ENCODE data around the gene PRR23E. TPM values are rescaled to one million over a fixed set of nuclear protein-coding genes. Genes with fewer than 3 reads are reported as not detected.

The PRR23E gene
- polyA plus RNA-seq, 1 of the 3 experiments (the other 2 are of a cell fraction) = not detected

DNA sequence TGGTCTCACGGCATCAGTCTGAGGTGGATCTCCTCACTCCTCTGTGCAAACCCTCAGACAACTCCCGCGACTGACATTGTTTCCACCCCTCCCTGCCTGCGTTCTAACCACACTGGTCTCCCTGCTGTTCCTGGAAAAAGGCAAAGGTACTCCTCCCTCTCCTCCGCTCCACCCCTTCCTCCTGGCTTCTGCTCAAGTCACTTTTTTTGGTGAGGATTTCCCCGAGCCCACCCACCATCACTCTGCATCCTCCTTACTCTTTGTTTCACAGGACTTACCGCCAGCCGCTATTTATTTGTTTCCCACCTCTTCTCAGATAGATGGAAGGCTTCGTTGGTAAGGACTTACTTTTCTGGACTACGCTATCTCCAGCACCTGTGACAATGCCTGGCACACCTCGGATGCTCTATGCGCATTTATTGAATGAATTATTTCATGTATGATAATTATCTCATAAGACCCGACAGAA is 25.6 kb downstream of the PRR23E start:
- H2AFZ ChIP-seq (ENCODE audit: low read depth) = no peak overlapping the region
- WGBS (ENCODE audit: low lambda C conversion rate) = 88% methylated on average over 13 of the region's 13 CpGs
- no peak overlapping the region for H3K4me2 ChIP-seq
- no peaks in the 10 kb centered on the region for H3K27me3 ChIP-seq (ENCODE audit: insufficient read depth)
- H3K4me3 ChIP-seq (ENCODE audit: low read depth in 2 of 2, low read length in 1 of 2) = no peak overlapping the region
- no peaks in the 10 kb centered on the region for H3K9me2 ChIP-seq
- no peaks in the 10 kb centered on the region for H4K20me1 ChIP-seq (ENCODE audit: insufficient read depth)
- no peaks in the 10 kb centered on the region for H3K36me3 ChIP-seq (replicated peaks in 1 of 2; ENCODE audit: control insufficient read depth in 1 of 2, insufficient read depth in 2 of 2, low read length in 1 of 2)
- no peak for TF ChIP-seq FOXJ3 (CRISPR knock-in tag; IDR thresholded peaks at IDR 0.05)
- no peak for TF ChIP-seq GATA2 (CRISPR knock-in tag; IDR thresholded peaks at IDR 0.05)
- H3K9ac ChIP-seq = no peak overlapping the region
- H3K9me3 ChIP-seq = no peaks in the 10 kb centered on the region
- no peak for DNase-seq
- ChIA-PET POLR2A (no interaction called here), CTCF (no interaction called here)
- H3K79me2 ChIP-seq (ENCODE audit: insufficient read depth) = no peaks in the 10 kb centered on the region
- H3K27ac ChIP-seq (ENCODE audit: low read depth in 2 of 2, low read length in 1 of 2) = peak overlapping the region in 1 of 2 experiments; percentile 64; a peak in 2 of 4 replicates
- H3K4me1 ChIP-seq (ENCODE audit: control insufficient read depth in 1 of 2, insufficient read depth in 2 of 2, low read depth in 1 of 2, low read length in 1 of 2) = peaks cover 17 to 23% of the 10 kb centered on the region in 2 experiments; a peak in 2 of 4 replicates
- H3F3A ChIP-seq (replicated peaks; ENCODE audit: insufficient read depth) = peaks cover 19% of the 10 kb centered on the region

DNA sequence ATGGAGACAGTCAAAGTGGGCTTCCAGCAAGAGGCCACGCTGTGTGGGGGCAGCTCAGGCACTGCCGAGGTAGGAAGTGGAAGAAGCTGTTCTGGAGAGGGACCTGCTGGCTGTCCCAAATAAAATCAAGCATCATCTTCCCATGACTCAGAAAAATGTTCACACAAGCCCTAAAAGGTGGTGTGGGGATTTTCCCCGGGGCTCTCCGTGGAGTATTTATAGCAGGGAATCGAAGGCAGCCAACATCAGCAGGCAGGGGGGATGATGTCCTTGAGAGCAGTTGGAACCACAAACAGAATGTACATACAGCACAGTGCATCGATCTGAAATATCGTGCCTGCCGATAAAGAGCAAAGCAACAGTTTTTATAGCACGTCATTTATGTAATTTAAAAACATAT is 27.6 kb downstream of the PRR23E start:
- Histone ChIP-seq H3K4me3 (ENCODE audit: low read depth in 2 of 2, low read length in 1 of 2) (no peak overlapping the region), H3K27me3 (ENCODE audit: insufficient read depth) (no peaks in the 10 kb centered on the region), H3K9me3 (0 out of 2 replicates have a peak, but pooled peaks cover under 1% of the 10 kb centered on the region), H3K27ac (ENCODE audit: low read depth in 2 of 2, low read length in 1 of 2) (no peak overlapping the region), H3K9me2 (no peaks in the 10 kb centered on the region), H3K9ac (no peak overlapping the region), H3K4me1 (ENCODE audit: control insufficient read depth in 1 of 2, insufficient read depth in 2 of 2, low read depth in 1 of 2, low read length in 1 of 2) (peaks cover 17 to 23% of the 10 kb centered on the region in 2 experiments; a peak in 2 of 4 replicates), H3K79me2 (ENCODE audit: insufficient read depth) (no peaks in the 10 kb centered on the region), H3K4me2 (no peak overlapping the region), H4K20me1 (ENCODE audit: insufficient read depth) (no peaks in the 10 kb centered on the region), H2AFZ (ENCODE audit: low read depth) (peak overlapping the region; percentile 37; the same call in 1 of the 2 replicates), H3F3A (replicated peaks; ENCODE audit: insufficient read depth) (peaks cover 11% of the 10 kb centered on the region), H3K36me3 (replicated peaks in 1 of 2; ENCODE audit: control insufficient read depth in 1 of 2, insufficient read depth in 2 of 2, low read length in 1 of 2) (no peaks in the 10 kb centered on the region)
- no peak for TF ChIP-seq NFIC (IDR thresholded peaks at IDR 0.05; ENCODE audit: borderline replicate concordance)
- TF ChIP-seq MEF2A (IDR thresholded peaks at IDR 0.05; ENCODE audit: borderline replicate concordance, low read depth) = no peak
- TF ChIP-seq MXI1 (IDR thresholded peaks at IDR 0.05; ENCODE audit: low read depth, low read length) = no peak
- no peak for TF ChIP-seq TAF1 (IDR thresholded peaks at IDR 0.05; ENCODE audit: borderline replicate concordance, low read depth, low read length)
- TF ChIP-seq, protein P1, sequence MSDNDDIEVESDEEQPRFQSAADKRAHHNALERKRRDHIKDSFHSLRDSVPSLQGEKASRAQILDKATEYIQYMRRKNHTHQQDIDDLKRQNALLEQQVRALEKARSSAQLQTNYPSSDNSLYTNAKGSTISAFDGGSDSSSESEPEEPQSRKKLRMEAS (IDR thresholded peaks at IDR 0.05; ENCODE audit: low read depth) = no peak
- no peak for TF ChIP-seq FOXJ3 (CRISPR knock-in tag; IDR thresholded peaks at IDR 0.05)
- no peak for TF ChIP-seq CHD2 (IDR thresholded peaks at IDR 0.05; ENCODE audit: low read length, partially characterized antibody)
- TF ChIP-seq, protein P2, sequence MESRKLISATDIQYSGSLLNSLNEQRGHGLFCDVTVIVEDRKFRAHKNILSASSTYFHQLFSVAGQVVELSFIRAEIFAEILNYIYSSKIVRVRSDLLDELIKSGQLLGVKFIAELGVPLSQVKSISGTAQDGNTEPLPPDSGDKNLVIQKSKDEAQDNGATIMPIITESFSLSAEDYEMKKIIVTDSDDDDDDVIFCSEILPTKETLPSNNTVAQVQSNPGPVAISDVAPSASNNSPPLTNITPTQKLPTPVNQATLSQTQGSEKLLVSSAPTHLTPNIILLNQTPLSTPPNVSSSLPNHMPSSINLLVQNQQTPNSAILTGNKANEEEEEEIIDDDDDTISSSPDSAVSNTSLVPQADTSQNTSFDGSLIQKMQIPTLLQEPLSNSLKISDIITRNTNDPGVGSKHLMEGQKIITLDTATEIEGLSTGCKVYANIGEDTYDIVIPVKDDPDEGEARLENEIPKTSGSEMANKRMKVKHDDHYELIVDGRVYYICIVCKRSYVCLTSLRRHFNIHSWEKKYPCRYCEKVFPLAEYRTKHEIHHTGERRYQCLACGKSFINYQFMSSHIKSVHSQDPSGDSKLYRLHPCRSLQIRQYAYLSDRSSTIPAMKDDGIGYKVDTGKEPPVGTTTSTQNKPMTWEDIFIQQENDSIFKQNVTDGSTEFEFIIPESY (IDR thresholded peaks at IDR 0.05; ENCODE audit: borderline replicate concordance, low read depth) = no peak
- no peak for TF ChIP-seq NRF1 (IDR thresholded peaks at IDR 0.05; ENCODE audit: low read depth, low read length)
- TF ChIP-seq SMC3 (IDR thresholded peaks at IDR 0.05; ENCODE audit: low read depth, low read length) = no peak
- TF ChIP-seq, protein P3, sequence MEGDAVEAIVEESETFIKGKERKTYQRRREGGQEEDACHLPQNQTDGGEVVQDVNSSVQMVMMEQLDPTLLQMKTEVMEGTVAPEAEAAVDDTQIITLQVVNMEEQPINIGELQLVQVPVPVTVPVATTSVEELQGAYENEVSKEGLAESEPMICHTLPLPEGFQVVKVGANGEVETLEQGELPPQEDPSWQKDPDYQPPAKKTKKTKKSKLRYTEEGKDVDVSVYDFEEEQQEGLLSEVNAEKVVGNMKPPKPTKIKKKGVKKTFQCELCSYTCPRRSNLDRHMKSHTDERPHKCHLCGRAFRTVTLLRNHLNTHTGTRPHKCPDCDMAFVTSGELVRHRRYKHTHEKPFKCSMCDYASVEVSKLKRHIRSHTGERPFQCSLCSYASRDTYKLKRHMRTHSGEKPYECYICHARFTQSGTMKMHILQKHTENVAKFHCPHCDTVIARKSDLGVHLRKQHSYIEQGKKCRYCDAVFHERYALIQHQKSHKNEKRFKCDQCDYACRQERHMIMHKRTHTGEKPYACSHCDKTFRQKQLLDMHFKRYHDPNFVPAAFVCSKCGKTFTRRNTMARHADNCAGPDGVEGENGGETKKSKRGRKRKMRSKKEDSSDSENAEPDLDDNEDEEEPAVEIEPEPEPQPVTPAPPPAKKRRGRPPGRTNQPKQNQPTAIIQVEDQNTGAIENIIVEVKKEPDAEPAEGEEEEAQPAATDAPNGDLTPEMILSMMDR (IDR thresholded peaks at IDR 0.05) = no peak
- TF ChIP-seq GATA2 (CRISPR knock-in tag; IDR thresholded peaks at IDR 0.05) = no peak
- TF ChIP-seq SIN3A (IDR thresholded peaks at IDR 0.05; ENCODE audit: borderline replicate concordance, low read depth, low read length) = no peak
- no peak for TF ChIP-seq TEAD4 (IDR thresholded peaks at IDR 0.05; ENCODE audit: borderline replicate concordance, insufficient read depth)
- no peak for TF ChIP-seq YY1 (IDR thresholded peaks at IDR 0.05; ENCODE audit: low read depth)
- TF ChIP-seq, protein P4, sequence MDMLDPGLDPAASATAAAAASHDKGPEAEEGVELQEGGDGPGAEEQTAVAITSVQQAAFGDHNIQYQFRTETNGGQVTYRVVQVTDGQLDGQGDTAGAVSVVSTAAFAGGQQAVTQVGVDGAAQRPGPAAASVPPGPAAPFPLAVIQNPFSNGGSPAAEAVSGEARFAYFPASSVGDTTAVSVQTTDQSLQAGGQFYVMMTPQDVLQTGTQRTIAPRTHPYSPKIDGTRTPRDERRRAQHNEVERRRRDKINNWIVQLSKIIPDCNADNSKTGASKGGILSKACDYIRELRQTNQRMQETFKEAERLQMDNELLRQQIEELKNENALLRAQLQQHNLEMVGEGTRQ (IDR thresholded peaks at IDR 0.05; ENCODE audit: borderline replicate concordance, low read depth, low read length) = no peak
- TF ChIP-seq FOSL2 (IDR thresholded peaks at IDR 0.05; ENCODE audit: borderline replicate concordance, low read depth) = no peak
- no peak for TF ChIP-seq RFX5 (IDR thresholded peaks at IDR 0.05; ENCODE audit: low read length)
- TF ChIP-seq FOXM1 (IDR thresholded peaks at IDR 0.05; ENCODE audit: low read depth) = no peak
- CTCF ChIA-PET = interaction anchor here (1.1 to 1.9 kb wide), 3 partner anchors 9 to 31 kb away, joined by 4 to 5 read pairs (median 5); no protein-coding TSS in a partner anchor
- no peak for DNase-seq
- 47% methylated on average over 9 of the region's 9 CpGs for WGBS (ENCODE audit: low lambda C conversion rate)
- POLR2A ChIA-PET = no interaction called here

All from SK-N-SH (cell line).